Left ventricle myocardium inferior (tissue), 1 donor: Measurements from ENCODE around the gene SP3. TPM values are rescaled to one million over a fixed set of nuclear protein-coding genes. Genes with fewer than 3 reads are reported as not detected.

Experiments
- DNase-seq: peaks from one replicate; pipeline ENCODE4 v3.0.0-alpha.2; 2020
- H3K27ac ChIP-seq: fragments of 200-600 bp; replicated peaks from 2 replicates; pipeline ENCODE4 v1.8.0; 2021
- H3K27me3 ChIP-seq: fragments of 200-600 bp; 2 replicates; pipeline ENCODE4 v1.8.0; 2021; ENCODE audit warnings: low read depth
- H3K36me3 ChIP-seq: fragments of 200-600 bp; 2 replicates; pipeline ENCODE4 v1.8.0; 2021
- H3K4me1 ChIP-seq: fragments of 200-600 bp; 2 replicates; pipeline ENCODE4 v1.8.0; 2021
- H3K4me3 ChIP-seq: fragments of 200-600 bp; 2 replicates; pipeline ENCODE4 v1.8.0; 2021; ENCODE audit warnings: mild to moderate bottlenecking, moderate library complexity
- H3K9me3 ChIP-seq: fragments of 200-600 bp; replicated peaks from 2 replicates; pipeline ENCODE4 v1.8.0; 2021
- CTCF ChIP-seq: fragments of 200-600 bp; IDR thresholded peaks from 2 replicates; pipeline ENCODE4 v1.8.0; 2021; ENCODE audit warnings: antibody characterized with exemption, mild to moderate bottlenecking, borderline replicate concordance
- intact Hi-C: fragments of 100-400 bp; cut with micrococcal nuclease; formaldehyde crosslinking; loops from one replicate; pipeline ENCODE4 v1.11.0; 2022
- total RNA-seq: library from RNA; stranded (reverse); fragmentation: NEBNext Ultra II Directional; extraction: Animal tissue kit (Norgen Biotek cat#: 25700); gene quantifications from one replicate; pipeline ENCODE4 v1.2.1, GENCODE V29; 2021
- donor health status: DM: no; HTN: yes; CAD: no; lungs with severe emphysema.

SP3 gene
- total RNA-seq, 1 donor from 2014 or later, result 32.1 TPM

- Histone ChIP-seq H3K4me3 (no peak overlapping the region), H3K27me3 (no peaks in the 10 kb centered on the region), H3K4me1 (peaks cover 58% of the 10 kb centered on the region), H3K9me3 (no peaks in the 10 kb centered on the region), H3K36me3 (no peaks in the 10 kb centered on the region), H3K27ac (peak overlapping the region; percentile 27)
- intact Hi-C loops, result no loop called here
- no peak for DNase-seq
- TF ChIP-seq CTCF, result no peak
Measured at GRCh38 chr2:173982918-173983317, 17.7 kb upstream of the SP3 start.

GRCh38 chr2:173982182-173982714 is 17.1 kb upstream of the SP3 start:
- intact Hi-C loops, result no loop called here
- Histone ChIP-seq H3K9me3 (no peaks in the 10 kb centered on the region), H3K4me3 (no peak overlapping the region), H3K4me1 (peaks cover 52% of the 10 kb centered on the region), H3K27me3 (no peaks in the 10 kb centered on the region), H3K27ac (no peak overlapping the region), H3K36me3 (no peaks in the 10 kb centered on the region)
- no peak for DNase-seq
- no peak for TF ChIP-seq CTCF

- H3K27ac ChIP-seq, result no peak overlapping the region
- no peak overlapping the region for H3K4me3 ChIP-seq
- H3K4me1 ChIP-seq, result peaks cover 48% of the 10 kb centered on the region
- H3K36me3 ChIP-seq, result no peaks in the 10 kb centered on the region
- no peak for DNase-seq
- H3K9me3 ChIP-seq, result no peaks in the 10 kb centered on the region
- intact Hi-C loops, result no loop called here
- H3K27me3 ChIP-seq, result no peaks in the 10 kb centered on the region
- TF ChIP-seq CTCF, result no peak
Measured at GRCh38 chr2:173981520-173981919, 16.3 kb upstream of the SP3 start.

GRCh38 chr2:173979751-173980351 is 14.7 kb upstream of the SP3 start:
- intact Hi-C loops, result no loop called here
- Histone ChIP-seq H3K36me3 (no peaks in the 10 kb centered on the region), H3K27ac (peak overlapping the region; percentile 52), H3K9me3 (no peaks in the 10 kb centered on the region), H3K27me3 (no peaks in the 10 kb centered on the region), H3K4me1 (peaks cover 32% of the 10 kb centered on the region), H3K4me3 (no peak overlapping the region)
- TF ChIP-seq CTCF, result no peak
- no peak for DNase-seq

- no peaks in the 10 kb centered on the region for H3K36me3 ChIP-seq
- H3K27me3 ChIP-seq, result no peaks in the 10 kb centered on the region
- intact Hi-C loops, result no loop called here
- H3K27ac ChIP-seq, result no peak overlapping the region
- DNase-seq, result no peak
- TF ChIP-seq CTCF, result no peak
- H3K4me3 ChIP-seq, result no peak overlapping the region
- no peaks in the 10 kb centered on the region for H3K9me3 ChIP-seq
- H3K4me1 ChIP-seq, result peaks cover 21% of the 10 kb centered on the region
Measured at GRCh38 chr2:173978447-173978846, 13.3 kb upstream of the SP3 start.
